ENCODE results near the gene TMEM131L. TPM values are rescaled to one million over a fixed set of nuclear protein-coding genes. Genes with fewer than 3 reads are reported as not detected.
A peak's percentile ranks its signal among the peaks of the same experiment; 100 is the strongest.
"Not testable (repeated sequence)": the region's sequence is repeated elsewhere in the genome, so short reads cannot be mapped to it uniquely, and the experiment has no call there.

Gene TMEM131L
- total RNA-seq, 1 experiment from 2014 or later = 19.7 TPM

DNA sequence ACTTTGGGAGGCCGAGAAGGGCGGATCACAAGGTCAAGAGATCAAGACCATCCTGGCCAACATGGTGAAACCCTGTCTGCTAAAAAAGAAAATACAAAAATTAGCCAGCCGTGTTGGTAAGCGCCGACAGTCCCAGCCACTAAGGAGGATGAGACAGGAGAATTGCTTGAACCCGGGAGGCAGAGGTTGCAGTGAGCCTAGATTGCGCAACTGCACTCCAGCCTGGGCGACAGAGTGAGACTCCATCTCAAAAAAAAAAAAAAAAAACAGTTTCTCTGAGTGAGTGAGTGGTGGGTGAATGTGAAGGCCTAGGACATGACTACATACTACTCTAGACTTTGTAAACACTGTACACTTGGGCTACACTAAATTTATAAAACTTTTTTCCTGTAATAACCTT, 49.7 kb upstream of the TMEM131L start:
- H3K27ac ChIP-seq (ENCODE audit: low read depth, low read length); intact Hi-C loops (cut with micrococcal nuclease); DNase-seq (ENCODE audit: low read depth, low spot score); H4K20me1 ChIP-seq (ENCODE audit: insufficient read depth); POLR2A ChIA-PET; ATAC-seq; H3K9ac ChIP-seq (ENCODE audit: low read length); H2AFZ ChIP-seq (ENCODE audit: low read depth, low read length, poor library complexity, severe bottlenecking); H3K9me3 ChIP-seq (ENCODE audit: control insufficient read depth in 1 of 2, insufficient read depth in 1 of 2, low read depth in 1 of 2, low read length in 2 of 2); H3K4me1 ChIP-seq (ENCODE audit: control insufficient read depth in 1 of 2, insufficient read depth in 2 of 2, low read length in 2 of 2); H3K27me3 ChIP-seq (ENCODE audit: insufficient read depth, low read length); H3K4me3 ChIP-seq (replicated peaks in 1 of 2; ENCODE audit: low read depth in 1 of 2, low read length in 2 of 2); H3K9me2 ChIP-seq (ENCODE audit: insufficient read depth); H3K4me2 ChIP-seq (ENCODE audit: low read length); BruUV-seq (replicated peaks); CTCF ChIA-PET; H3K79me2 ChIP-seq (ENCODE audit: insufficient read depth, low read length); H3K36me3 ChIP-seq (ENCODE audit: control insufficient read depth in 1 of 2, insufficient read depth in 2 of 2, low read length in 2 of 2): not testable (repeated sequence)
- TF ChIP-seq CEBPB (IDR thresholded peaks at IDR 0.05; ENCODE audit: low read depth) = 0 out of 2 replicates have a peak, but pooled peaks have one; percentile 17
- RAD21 ChIA-PET (ENCODE audit: low non-redundant PET in 1 of 2, low total read pairs in 2 of 2, uncharacterized antibody in 2 of 2, unreplicated experiment in 2 of 2) = interaction anchor here in 1 of 2 experiments (0.7 kb wide), 1 partner anchor 166 kb away, joined by 5 read pairs; no protein-coding TSS in a partner anchor

DNA sequence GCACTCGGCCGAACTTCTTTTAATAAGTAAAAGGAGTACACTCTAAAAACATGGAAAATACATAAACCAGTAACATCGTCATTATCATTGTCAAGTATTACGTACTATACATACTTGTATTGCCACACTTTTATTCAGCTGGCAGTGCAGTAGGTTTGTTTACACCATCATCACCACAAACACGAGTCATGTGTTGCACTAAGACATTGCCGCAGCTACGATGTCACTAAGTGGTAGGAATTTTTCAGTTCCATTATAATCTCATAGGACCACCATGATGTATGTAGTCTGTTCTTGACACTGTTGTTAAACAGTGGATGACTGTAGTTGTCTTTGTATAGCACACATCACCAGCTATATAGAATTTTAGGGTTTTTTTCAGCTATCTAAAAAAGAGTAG, 48.0 kb upstream of the TMEM131L start:
- RAD21 ChIA-PET (ENCODE audit: low non-redundant PET in 1 of 2, low total read pairs in 2 of 2, uncharacterized antibody in 2 of 2, unreplicated experiment in 2 of 2) = no interaction called here
- POLR2A ChIA-PET = no interaction called here
- H3K9me2 ChIP-seq (ENCODE audit: insufficient read depth) = no peaks in the 10 kb centered on the region
- TF ChIP-seq ELF1 (IDR thresholded peaks at IDR 0.05; ENCODE audit: borderline replicate concordance, low read depth) (no peak), CBX3 (IDR thresholded peaks at IDR 0.05; ENCODE audit: low read depth) (no peak), YY1 (IDR thresholded peaks at IDR 0.05; ENCODE audit: extremely low read depth, insufficient replicate concordance, low read depth, low read length) (no peak), SIN3A (IDR thresholded peaks at IDR 0.05; ENCODE audit: low read depth) (no peak), ZNF274 (IDR thresholded peaks at IDR 0.05; ENCODE audit: low read depth, low read length) (no peak), JUND (IDR thresholded peaks at IDR 0.05) (no peak)
- TF ChIP-seq, protein P1, sequence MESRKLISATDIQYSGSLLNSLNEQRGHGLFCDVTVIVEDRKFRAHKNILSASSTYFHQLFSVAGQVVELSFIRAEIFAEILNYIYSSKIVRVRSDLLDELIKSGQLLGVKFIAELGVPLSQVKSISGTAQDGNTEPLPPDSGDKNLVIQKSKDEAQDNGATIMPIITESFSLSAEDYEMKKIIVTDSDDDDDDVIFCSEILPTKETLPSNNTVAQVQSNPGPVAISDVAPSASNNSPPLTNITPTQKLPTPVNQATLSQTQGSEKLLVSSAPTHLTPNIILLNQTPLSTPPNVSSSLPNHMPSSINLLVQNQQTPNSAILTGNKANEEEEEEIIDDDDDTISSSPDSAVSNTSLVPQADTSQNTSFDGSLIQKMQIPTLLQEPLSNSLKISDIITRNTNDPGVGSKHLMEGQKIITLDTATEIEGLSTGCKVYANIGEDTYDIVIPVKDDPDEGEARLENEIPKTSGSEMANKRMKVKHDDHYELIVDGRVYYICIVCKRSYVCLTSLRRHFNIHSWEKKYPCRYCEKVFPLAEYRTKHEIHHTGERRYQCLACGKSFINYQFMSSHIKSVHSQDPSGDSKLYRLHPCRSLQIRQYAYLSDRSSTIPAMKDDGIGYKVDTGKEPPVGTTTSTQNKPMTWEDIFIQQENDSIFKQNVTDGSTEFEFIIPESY (IDR thresholded peaks at IDR 0.05; ENCODE audit: extremely low read depth, insufficient replicate concordance, low read length) = no peak
- TF ChIP-seq, protein P2, sequence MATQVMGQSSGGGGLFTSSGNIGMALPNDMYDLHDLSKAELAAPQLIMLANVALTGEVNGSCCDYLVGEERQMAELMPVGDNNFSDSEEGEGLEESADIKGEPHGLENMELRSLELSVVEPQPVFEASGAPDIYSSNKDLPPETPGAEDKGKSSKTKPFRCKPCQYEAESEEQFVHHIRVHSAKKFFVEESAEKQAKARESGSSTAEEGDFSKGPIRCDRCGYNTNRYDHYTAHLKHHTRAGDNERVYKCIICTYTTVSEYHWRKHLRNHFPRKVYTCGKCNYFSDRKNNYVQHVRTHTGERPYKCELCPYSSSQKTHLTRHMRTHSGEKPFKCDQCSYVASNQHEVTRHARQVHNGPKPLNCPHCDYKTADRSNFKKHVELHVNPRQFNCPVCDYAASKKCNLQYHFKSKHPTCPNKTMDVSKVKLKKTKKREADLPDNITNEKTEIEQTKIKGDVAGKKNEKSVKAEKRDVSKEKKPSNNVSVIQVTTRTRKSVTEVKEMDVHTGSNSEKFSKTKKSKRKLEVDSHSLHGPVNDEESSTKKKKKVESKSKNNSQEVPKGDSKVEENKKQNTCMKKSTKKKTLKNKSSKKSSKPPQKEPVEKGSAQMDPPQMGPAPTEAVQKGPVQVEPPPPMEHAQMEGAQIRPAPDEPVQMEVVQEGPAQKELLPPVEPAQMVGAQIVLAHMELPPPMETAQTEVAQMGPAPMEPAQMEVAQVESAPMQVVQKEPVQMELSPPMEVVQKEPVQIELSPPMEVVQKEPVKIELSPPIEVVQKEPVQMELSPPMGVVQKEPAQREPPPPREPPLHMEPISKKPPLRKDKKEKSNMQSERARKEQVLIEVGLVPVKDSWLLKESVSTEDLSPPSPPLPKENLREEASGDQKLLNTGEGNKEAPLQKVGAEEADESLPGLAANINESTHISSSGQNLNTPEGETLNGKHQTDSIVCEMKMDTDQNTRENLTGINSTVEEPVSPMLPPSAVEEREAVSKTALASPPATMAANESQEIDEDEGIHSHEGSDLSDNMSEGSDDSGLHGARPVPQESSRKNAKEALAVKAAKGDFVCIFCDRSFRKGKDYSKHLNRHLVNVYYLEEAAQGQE (IDR thresholded peaks at IDR 0.05; ENCODE audit: low read depth) = no peak
- TF ChIP-seq, protein P3, sequence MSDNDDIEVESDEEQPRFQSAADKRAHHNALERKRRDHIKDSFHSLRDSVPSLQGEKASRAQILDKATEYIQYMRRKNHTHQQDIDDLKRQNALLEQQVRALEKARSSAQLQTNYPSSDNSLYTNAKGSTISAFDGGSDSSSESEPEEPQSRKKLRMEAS (IDR thresholded peaks at IDR 0.05) = no peak
- TF ChIP-seq, protein P4, sequence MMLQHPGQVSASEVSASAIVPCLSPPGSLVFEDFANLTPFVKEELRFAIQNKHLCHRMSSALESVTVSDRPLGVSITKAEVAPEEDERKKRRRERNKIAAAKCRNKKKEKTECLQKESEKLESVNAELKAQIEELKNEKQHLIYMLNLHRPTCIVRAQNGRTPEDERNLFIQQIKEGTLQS (IDR thresholded peaks at IDR 0.05) = no peak
- TF ChIP-seq, protein P5, sequence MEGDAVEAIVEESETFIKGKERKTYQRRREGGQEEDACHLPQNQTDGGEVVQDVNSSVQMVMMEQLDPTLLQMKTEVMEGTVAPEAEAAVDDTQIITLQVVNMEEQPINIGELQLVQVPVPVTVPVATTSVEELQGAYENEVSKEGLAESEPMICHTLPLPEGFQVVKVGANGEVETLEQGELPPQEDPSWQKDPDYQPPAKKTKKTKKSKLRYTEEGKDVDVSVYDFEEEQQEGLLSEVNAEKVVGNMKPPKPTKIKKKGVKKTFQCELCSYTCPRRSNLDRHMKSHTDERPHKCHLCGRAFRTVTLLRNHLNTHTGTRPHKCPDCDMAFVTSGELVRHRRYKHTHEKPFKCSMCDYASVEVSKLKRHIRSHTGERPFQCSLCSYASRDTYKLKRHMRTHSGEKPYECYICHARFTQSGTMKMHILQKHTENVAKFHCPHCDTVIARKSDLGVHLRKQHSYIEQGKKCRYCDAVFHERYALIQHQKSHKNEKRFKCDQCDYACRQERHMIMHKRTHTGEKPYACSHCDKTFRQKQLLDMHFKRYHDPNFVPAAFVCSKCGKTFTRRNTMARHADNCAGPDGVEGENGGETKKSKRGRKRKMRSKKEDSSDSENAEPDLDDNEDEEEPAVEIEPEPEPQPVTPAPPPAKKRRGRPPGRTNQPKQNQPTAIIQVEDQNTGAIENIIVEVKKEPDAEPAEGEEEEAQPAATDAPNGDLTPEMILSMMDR (IDR thresholded peaks at IDR 0.05 in 2 of 3, conservative IDR thresholded peaks at IDR 0.05 in 1 of 3; ENCODE audit: borderline replicate concordance in 1 of 3, insufficient read depth in 1 of 3, low read depth in 2 of 3, low read length in 2 of 3) = no peak

More for the DNA sequence above, 48.0 kb upstream of the TMEM131L start:
- H3K27me3 ChIP-seq (ENCODE audit: insufficient read depth, low read length) = no peaks in the 10 kb centered on the region
- H3K9me3 ChIP-seq (ENCODE audit: control insufficient read depth in 1 of 2, insufficient read depth in 1 of 2, low read depth in 1 of 2, low read length in 2 of 2) = no peaks in the 10 kb centered on the region
- DNase-seq (ENCODE audit: low read depth, low spot score) = no peak
- H3K9ac ChIP-seq (ENCODE audit: low read length) = no peak overlapping the region
- peaks cover 0 to 4% of the 10 kb centered on the region in 2 experiments; a peak in 1 of 4 replicates for H3K36me3 ChIP-seq (ENCODE audit: control insufficient read depth in 1 of 2, insufficient read depth in 2 of 2, low read length in 2 of 2)
- H3K4me1 ChIP-seq (ENCODE audit: control insufficient read depth in 1 of 2, insufficient read depth in 2 of 2, low read length in 2 of 2) = no peaks in the 10 kb centered on the region
- no peak overlapping the region for H3K4me3 ChIP-seq (replicated peaks in 1 of 2; ENCODE audit: low read depth in 1 of 2, low read length in 2 of 2)
- no peak for ATAC-seq
- no peak overlapping the region for H3K4me2 ChIP-seq (ENCODE audit: low read length)
- CTCF ChIA-PET = interaction anchor here (1.2 kb wide), 1 partner anchor 15 kb away, joined by 3 read pairs; no protein-coding TSS in a partner anchor
- H2AFZ ChIP-seq (ENCODE audit: low read depth, low read length, poor library complexity, severe bottlenecking) = no peak overlapping the region
- no TSS peak for BruUV-seq (replicated peaks)
- intact Hi-C loops (cut with micrococcal nuclease) = no loop called here
- no peaks in the 10 kb centered on the region for H4K20me1 ChIP-seq (ENCODE audit: insufficient read depth)
- H3K27ac ChIP-seq (ENCODE audit: low read depth, low read length) = no peak overlapping the region
- H3K79me2 ChIP-seq (ENCODE audit: insufficient read depth, low read length) = no peaks in the 10 kb centered on the region
